Hematopoietic multipotent progenitor cell (in vitro differentiated cells): Measurements from ENCODE around the gene DCTN1. TPM values are rescaled to one million over a fixed set of nuclear protein-coding genes. Genes with fewer than 3 reads are reported as not detected.
"Not testable (repeated sequence)": the region's sequence is repeated elsewhere in the genome, so short reads cannot be mapped to it uniquely, and the experiment has no call there.

Experiments used
- DNase-seq, 3 donors: peaks; one replicate each; pipeline ENCODE4 v3.0.0-alpha.2; 2011 to 2015; ENCODE audit warnings: low read depth in 2 of 3, low spot score in 2 of 3
- total RNA-seq: library from RNA; depleted of rRNA; stranded (reverse); fragments of >200 nt; gene quantifications from one replicate; pipeline ENCODE4 v1.2.3, GENCODE V29; 2012

Gene DCTN1
- 98.3 TPM for total RNA-seq

GRCh38 chr2:74379851-74380789 lies at the start of gene DCTN1:
TSS of gene DCTN1 (minus strand) at chr2:74380311. CDS start at chr2:74380037, 274 bp downstream.
- no peak for DNase-seq

- DNase-seq = no peak
Observed at GRCh38 chr2:74428675-74429074, 48.6 kb upstream of the DCTN1 start.

- no peak for DNase-seq
Observed at GRCh38 chr2:74427551-74427950, 47.4 kb upstream of the DCTN1 start.

DNA sequence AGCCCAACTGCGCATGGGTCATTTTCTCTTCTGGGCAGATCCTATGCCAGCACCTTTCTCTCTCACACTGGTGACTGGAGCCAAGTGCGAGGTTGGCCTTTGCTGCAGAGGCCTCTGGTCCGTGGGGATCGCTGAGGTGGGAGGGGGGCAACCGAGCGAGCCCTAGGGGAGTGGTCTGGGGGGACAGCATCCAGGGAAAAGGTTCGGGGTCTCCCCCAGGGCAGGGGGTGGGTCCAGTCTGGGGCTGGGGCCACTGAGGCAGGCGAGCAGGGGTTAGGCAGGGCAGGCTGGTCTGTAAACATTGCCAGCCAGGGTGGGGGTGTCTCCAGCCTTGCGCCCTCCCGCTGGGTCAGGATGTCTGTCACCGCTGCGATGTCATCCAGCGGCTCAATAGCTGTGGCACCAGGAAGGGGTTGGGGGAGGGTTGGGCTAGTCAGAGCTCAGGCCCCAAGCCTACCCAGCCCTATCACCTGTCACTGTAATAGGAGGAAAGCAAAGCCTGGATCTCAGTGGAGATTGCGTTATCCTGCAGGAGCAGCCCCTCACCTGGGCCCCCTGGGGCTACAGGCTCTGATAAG lies 46.2 kb upstream of the DCTN1 start:
- no peak for DNase-seq

DNA sequence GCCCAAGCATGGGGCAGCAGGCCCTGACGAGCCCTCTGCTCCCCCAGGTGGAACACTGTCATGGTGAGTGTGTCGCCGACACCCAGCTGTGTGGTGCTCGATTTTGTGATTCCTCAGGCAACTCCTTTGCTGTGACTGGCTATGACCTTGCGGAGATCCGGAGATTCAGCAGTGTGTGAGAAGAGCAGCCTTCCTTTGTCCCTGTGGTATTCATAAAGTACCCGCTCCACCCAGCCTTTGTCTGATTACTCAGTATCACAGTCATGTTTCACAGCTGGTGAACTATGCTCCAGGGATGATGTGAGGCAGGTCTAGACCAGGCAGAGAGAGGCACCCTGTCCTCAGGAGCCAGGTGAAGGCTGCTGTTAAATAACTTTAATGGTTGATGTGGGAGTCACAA lies 45.4 kb upstream of the DCTN1 start:
- DNase-seq = no peak

GRCh38 chr2:74424995-74425406 lies 44.9 kb upstream of the DCTN1 start:
- no peak for DNase-seq

DNA sequence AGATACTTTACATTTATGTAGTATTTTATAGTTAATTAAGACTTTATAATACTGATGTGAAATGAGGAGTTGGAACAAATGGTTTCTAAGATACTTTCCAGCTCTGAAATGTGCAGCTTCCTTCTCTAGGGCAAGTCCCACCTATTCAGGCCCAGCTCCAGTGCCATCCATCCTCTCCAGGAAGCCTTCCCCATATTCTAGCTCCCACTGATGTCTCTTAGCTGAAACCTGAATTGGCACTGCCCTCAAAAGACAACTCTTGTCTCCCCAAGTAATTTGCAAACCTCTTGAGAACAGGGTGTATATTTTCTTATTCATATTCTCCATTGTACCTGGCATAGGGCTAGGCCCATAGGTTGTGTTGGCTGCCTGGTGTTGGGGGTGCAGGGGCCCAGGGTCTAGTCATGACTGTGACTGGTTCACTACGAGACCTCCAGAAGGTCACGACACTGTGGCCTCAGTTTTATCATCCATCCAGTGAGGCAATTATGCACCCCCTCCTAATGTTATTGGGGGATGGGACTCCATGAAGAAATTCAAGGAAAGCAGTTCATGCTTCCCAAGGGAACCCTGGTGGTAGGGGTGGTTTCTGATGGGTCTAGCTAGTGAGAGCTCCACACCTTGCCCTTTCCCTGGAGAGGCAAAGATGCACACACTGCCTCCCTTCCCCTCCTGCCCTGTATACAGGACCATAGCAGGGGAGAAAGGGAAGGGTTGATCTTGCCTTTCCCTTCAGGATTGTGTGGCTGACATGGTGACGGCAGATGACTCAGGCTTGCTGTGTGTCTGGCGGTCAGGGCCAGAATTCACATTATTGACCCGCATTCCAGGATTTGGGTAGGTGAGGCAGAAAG lies 44.3 kb upstream of the DCTN1 start:
- DNase-seq = no peak

DNA sequence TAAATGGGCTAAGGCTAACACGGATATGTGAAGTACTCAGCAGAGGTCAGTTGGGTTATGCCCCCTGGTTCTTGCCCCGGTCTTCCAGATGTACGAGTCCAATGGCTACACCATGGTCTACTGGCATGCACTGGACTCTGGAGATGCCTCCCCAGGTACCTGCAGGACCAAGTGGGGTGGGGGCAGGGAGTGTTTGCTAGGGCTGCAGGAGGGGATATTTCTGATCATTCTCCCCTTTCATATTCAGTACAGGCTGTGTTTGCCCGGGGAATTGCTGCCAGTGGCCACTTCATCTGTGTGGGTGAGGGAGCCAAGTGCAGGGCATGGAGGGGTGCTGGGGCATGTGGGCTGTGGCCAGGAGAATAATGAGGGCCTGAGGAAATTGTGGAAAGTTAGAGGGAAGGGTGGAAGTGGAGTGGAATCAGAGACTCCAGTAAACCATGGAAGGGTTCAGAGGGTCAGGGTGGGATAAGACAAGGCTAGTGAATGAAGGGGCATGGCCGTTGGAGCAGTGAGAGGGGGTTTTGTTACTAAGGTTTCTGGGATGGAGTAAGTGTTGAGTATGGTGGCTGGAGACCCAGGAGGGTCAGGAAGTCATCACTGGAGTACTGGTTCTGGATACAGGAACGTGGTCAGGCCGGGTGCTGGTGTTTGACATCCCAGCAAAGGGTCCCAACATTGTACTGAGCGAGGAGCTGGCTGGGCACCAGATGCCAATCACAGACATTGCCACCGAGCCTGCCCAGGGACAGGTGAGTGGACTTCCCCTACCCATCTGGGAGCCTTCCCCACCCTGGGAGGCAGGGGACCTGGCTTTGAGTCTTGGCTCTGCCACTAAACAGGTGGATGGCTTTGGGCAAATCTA lies 43.4 kb upstream of the DCTN1 start:
- DNase-seq = no peak

DNA sequence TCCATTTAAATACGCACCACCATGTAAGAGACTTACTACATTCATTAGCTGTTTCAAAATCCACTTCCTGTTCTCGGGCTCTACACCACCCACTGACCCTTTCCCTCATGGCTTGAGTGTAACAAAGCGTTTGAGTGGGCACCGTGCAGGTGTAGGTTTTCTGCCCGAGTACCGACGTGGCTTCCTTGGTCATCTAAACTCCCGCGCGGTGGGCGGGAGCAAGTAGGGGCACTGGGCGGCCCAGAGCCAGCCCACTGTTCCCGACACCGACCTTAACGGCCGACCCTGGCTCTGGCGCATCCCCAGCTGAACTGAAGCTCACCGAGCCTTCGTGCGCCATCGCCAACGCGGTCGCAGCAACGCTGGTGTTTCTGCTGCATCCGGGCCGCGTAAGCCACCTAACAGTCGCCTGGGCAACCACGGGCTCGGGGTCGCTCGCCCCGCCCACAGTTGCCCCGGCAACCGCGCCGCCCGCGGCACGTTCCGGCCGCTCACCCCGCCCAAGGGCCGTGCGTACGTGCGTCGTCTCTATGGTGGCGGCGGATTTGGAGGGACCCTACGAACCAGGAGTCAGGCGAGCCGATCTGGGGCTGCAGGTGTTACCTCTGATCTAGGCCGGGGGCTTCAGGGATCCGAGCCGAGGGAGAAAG lies 41.2 kb upstream of the DCTN1 start, which contains the start of the genes C2orf81 and WDR54:
TSS of gene C2orf81 (minus strand) at position 399 of the 650 bp plus-strand sequence. CDS start at position 340, 59 bp downstream.
TSS of gene WDR54 (plus strand) at position 510 of the 650 bp plus-strand sequence. CDS start 424 bp downstream, outside the sequence.
- peak; percentile 90 to 93 (median 91) for DNase-seq

DNA sequence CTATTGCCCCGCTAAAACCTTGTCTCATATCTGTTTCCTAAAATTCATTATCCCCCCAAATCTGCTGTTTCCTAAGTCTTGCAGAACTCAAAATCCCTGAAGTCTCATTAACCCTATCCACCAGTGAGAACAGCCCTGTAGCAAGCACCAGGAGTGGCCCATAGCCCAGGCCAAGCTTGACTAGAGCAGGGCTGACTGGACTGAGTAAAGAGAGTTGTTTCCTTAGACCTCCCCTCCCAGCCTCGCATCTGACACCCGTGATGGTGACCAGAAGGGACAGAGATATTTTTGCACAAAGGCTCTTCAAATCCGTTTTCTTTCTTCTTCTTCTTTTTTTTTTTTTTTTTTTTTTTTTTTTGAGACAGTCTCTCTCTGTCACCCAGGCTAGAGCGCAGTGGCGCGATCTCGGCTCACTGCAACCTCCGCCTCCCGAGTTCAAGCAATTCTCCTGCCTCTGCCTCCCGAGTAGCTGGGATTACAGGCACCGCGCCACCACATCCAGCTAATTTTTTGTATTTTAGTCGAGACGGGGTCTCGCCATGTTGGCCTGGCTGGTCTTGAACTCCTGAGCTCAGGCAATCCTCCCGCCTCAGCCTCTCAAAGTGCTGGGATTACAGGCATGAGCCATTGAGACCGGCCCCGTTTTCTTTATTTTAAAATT lies 40.5 kb upstream of the DCTN1 start:
- not testable (repeated sequence) for DNase-seq

DNA sequence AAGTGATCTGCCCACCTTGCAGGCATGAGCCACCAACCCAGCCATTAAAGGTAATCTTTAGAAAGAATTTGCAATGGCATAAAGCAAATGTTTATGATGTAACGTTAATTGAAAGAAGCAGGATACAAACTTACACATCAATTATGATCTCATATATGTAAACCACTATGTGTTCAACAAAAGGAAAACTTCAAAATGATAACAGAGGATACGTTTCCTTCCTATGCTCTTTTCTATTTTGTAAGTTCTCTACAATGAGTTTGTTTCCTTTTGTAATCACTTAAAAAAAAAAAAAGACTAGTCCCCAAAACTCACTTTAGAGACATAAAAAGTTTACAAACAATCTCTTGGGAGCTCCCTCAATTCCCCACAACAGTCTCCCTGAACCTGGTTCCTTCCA lies 39.9 kb upstream of the DCTN1 start:
- DNase-seq = no peak

DNA sequence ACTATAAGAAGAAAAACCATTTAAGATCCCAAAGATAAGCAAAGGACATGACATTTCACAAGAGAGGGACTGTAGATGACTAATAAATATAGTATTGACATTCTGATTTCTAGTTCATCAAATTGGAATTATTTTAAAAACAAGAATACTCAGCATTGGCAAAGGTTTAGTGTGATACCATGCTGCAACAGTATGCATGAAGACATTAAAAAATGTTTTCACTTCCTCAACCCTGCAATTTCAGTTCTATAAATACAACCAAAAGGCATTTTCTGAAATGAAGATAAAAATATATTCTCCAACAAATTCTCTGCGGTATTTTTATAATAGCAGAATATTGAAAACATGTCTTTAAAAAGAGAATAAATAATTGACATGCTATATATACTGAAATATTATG lies 39.2 kb upstream of the DCTN1 start:
- no peak for DNase-seq

DNA sequence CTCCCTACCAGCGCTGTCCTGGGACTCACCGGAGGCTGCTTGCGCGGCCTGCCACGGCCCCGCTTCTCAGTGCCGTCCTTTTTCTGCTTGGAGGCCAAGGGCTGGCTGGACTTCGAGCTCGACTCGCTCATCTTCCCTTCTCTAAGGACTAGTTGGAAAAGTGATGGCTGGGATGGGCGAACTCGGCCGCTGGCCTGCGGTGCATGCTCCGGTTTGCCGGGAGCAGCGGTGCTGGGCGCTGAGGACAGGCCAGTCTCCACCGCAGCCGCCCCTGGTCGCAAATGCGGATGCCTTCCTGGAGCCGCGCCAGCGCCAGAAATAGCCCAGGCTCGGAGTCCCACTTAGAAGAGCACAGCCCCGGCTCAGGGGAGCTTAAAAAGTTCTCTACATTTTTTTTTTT lies 38.2 kb upstream of the DCTN1 start:
- no peak for DNase-seq

GRCh38 chr2:74417763-74418162 lies 37.7 kb upstream of the DCTN1 start:
- no peak for DNase-seq

- DNase-seq = no peak
Observed at GRCh38 chr2:74417197-74417596, 37.1 kb upstream of the DCTN1 start.

DNA sequence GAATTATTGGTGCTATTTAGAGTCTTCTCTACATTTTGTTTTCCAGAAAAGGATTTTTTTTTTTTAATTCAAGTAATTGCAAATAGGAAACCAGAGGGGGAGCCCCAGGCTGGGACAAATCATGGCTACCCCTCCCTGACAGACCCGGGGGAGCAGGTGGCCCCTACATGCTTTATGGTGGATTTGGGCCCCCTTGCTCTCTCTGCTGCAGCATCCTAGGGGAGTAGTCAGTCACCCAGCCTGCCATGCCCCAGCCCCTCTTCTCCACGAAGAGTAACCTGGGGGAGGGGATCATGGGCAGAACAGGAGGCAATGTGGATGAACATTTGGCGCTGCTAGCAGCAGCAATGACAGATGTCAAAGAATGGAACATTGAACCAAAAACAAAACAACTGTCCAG lies 36.7 kb upstream of the DCTN1 start:
- DNase-seq = no peak

- no peak for DNase-seq
Observed at GRCh38 chr2:74415762-74416395, 35.8 kb upstream of the DCTN1 start.
